A549 (cell line): Measurements from ENCODE around the gene ARL13B. TPM values are rescaled to one million over a fixed set of nuclear protein-coding genes. Genes with fewer than 3 reads are reported as not detected.

Experiments used
- ATAC-seq, 2 experiments: fragments of 200-7000 bp in 1 of 2; fragments of >200 bp in 1 of 2; cut with Nextera tagmentation in 1 of 2; cut with Tn5 transposase in 1 of 2; 3 replicates each; pipeline versions ENCODE4 v1.8.0 to v1.9.1; 2018 to 2020; ENCODE audit warnings: mild to moderate bottlenecking in 1 of 2, moderate library complexity in 1 of 2
- CTCF ChIA-PET: fragments of 300-600 bp; sonication (Branson Sonifier 250); formaldehyde crosslinking; extraction: SDS; loops from one replicate; lab custom pipeline; 2021; ENCODE audit warnings: antibody characterized with exemption, inconsistent platforms; lab: Yijun Ruan, JAX
- POLR2A ChIA-PET: fragments of 350-600 bp; formaldehyde crosslinking; extraction: SDS; loops from one replicate; lab custom pipeline; 2021; ENCODE audit warnings: antibody characterized with exemption, inconsistent platforms; lab: Yijun Ruan, JAX
- DNase-seq, 2 experiments: peaks; one replicate each; pipeline versions ENCODE4 v3.0.0 to v3.0.0-alpha.2; 2011 to 2016; ENCODE audit warnings: low read depth in 1 of 2, low spot score in 1 of 2
- FAIRE-seq: peaks from 2 replicates; lab custom pipeline; 2011; peaks lifted over from hg19 to GRCh38; lab: Jason Lieb, UNC
- H3K27ac ChIP-seq, 2 experiments: fragments of >200 bp; sonication (Bioruptor Twin); formaldehyde crosslinking; 3 replicates each; pipeline ENCODE4 v1.5.1; 2016 to 2017
- H3K4me1 ChIP-seq: fragments of >200 bp; sonication (Bioruptor Twin); formaldehyde crosslinking; 3 replicates; pipeline ENCODE4 v1.6.1; 2016
- H3K4me2 ChIP-seq: fragments of >200 bp; sonication (Bioruptor Twin); formaldehyde crosslinking; 3 replicates; pipeline ENCODE4 v1.6.1; 2016
- H3K4me3 ChIP-seq: fragments of >200 bp; sonication (Bioruptor Twin); formaldehyde crosslinking; 3 replicates; pipeline ENCODE4 v1.5.1; 2016
- H3K9me3 ChIP-seq: fragments of >200 bp; sonication (Bioruptor Twin); formaldehyde crosslinking; 3 replicates; pipeline ENCODE4 v1.6.1; 2016
- CBX2 ChIP-seq: fragments of 200-600 bp; sonication (generic); IDR thresholded peaks from 2 replicates; pipeline ENCODE4 v1.6.1; 2016; ENCODE audit warnings: low read depth, mild to moderate bottlenecking, borderline replicate concordance
- CEBPB ChIP-seq, 2 experiments: fragments of >200 bp in 1 of 2; sonication (Bioruptor Twin) in 1 of 2; formaldehyde crosslinking in 1 of 2; IDR thresholded peaks; 2 replicates each; pipeline ENCODE4 v1.6.1; 2012 to 2016
- CHD4 ChIP-seq: fragments of 200-600 bp; sonication (generic); IDR thresholded peaks from 2 replicates; pipeline ENCODE4 v1.6.1; 2016; ENCODE audit warnings: antibody characterized with exemption, mild to moderate bottlenecking, borderline replicate concordance
- EHMT2 ChIP-seq: fragments of 200-600 bp; sonication (generic); IDR thresholded peaks from 2 replicates; pipeline ENCODE4 v1.6.1; 2016; ENCODE audit warnings: antibody characterized with exemption, low read depth, mild to moderate bottlenecking, moderate library complexity
- ELK1 ChIP-seq: fragments of 150-350 bp; IDR thresholded peaks from 2 replicates; pipeline ENCODE4 v1.6.1; 2014; ENCODE audit warnings: low read depth, mild to moderate bottlenecking, low read length
- FOSL2 ChIP-seq, 2 experiments: fragments of 450-650 bp in 1 of 2; fragments of >200 bp in 1 of 2; sonication (Bioruptor Twin) in 1 of 2; formaldehyde crosslinking; IDR thresholded peaks; 2 replicates each; pipeline versions ENCODE4 v1.5.0 to v1.6.1; 2016 to 2020; ENCODE audit warnings: mild to moderate bottlenecking in 1 of 2, moderate library complexity in 1 of 2
- HEYL ChIP-seq: fragments of 250-450 bp; sonication (Bioruptor Pico); IDR thresholded peaks from 2 replicates; pipeline ENCODE4 v1.8.0; 2021; ENCODE audit warnings: mild to moderate bottlenecking, moderate library complexity
- KDM5A ChIP-seq: fragments of 200-600 bp; sonication (generic); IDR thresholded peaks from 2 replicates; pipeline ENCODE4 v1.6.1; 2016; ENCODE audit warnings: antibody characterized with exemption, mild to moderate bottlenecking
- MAZ ChIP-seq: fragments of 150-350 bp; IDR thresholded peaks from 2 replicates; pipeline ENCODE4 v1.6.1; 2014; ENCODE audit warnings: antibody characterized with exemption, low read depth, low read length, borderline replicate concordance
- PHF8 ChIP-seq: fragments of 200-600 bp; sonication (generic); IDR thresholded peaks from 2 replicates; pipeline ENCODE4 v1.6.1; 2016; ENCODE audit warnings: low read depth, mild to moderate bottlenecking, antibody characterized with exemption, moderate library complexity, borderline replicate concordance
- POLR2A ChIP-seq: IDR thresholded peaks from 2 replicates; pipeline ENCODE4 v1.6.1; 2012; ENCODE audit warnings: mild to moderate bottlenecking, low read length
- RCOR1 ChIP-seq: fragments of 150-350 bp; IDR thresholded peaks from 2 replicates; pipeline ENCODE4 v1.6.1; 2014; ENCODE audit warnings: antibody characterized with exemption, low read length, low read depth
- REST ChIP-seq: fragments of 200-600 bp; sonication (generic); IDR thresholded peaks from 2 replicates; pipeline ENCODE4 v1.6.1; 2016; ENCODE audit warnings: antibody characterized with exemption, mild to moderate bottlenecking, moderate library complexity
- ZC3H11A ChIP-seq: fragments of 450-650 bp; IDR thresholded peaks from 2 replicates; pipeline ENCODE4 v1.6.1; 2014; ENCODE audit warnings: antibody characterized with exemption, mild to moderate bottlenecking
- ZFP36 ChIP-seq: fragments of 450-650 bp; IDR thresholded peaks from 2 replicates; pipeline ENCODE4 v1.6.1; 2014; ENCODE audit warnings: borderline replicate concordance; ENCODE audit not compliant: partially characterized antibody
- WGBS: methylation state at CpG from one replicate; pipeline ENCODE4 v1.1.6; 2017; ENCODE audit errors: missing lambda C conversion rate; 5-methylcytosine and 5-hydroxymethylcytosine counted together
- polyA plus RNA-seq, 4 experiments: library from polyadenylated mRNA; depleted of rRNA in 3 of 4; stranded (reverse); fragments of >200 nt; fragmentation: RNase III in 1 of 4; extraction: RNeasy Plus Mini Kit Qiagen cat#74134 plus additional on column Dnase treatment in 1 of 4; gene quantifications; 2 replicates in 3 of 4; 3 replicates in 1 of 4; pipeline ENCODE4 v1.2.3, GENCODE V29; 2011 to 2017
- TF ChIP-seq, protein P1 (sequence below): fragments of 250-450 bp; sonication (Bioruptor Pico); IDR thresholded peaks from 2 replicates; pipeline ENCODE4 v1.5.0; 2020; ENCODE audit warnings: low read depth, mild to moderate bottlenecking, moderate library complexity
- TF ChIP-seq, protein P2 (sequence below): fragments of 250-450 bp; sonication (Bioruptor Pico); IDR thresholded peaks from 2 replicates; pipeline ENCODE4 v1.5.0; 2021; ENCODE audit warnings: mild to moderate bottlenecking, moderate library complexity, borderline replicate concordance
- TF ChIP-seq, protein P3 (sequence below): IDR thresholded peaks from 2 replicates; pipeline ENCODE4 v1.6.1; 2012
- TF ChIP-seq, protein P4 (sequence below): IDR thresholded peaks from 2 replicates; pipeline ENCODE4 v1.6.1; 2012

ARL13B gene
- polyA plus RNA-seq, 2 of the 4 experiments (the other 2 are of a cell fraction), result 13.3 to 28.6 TPM

DNA sequence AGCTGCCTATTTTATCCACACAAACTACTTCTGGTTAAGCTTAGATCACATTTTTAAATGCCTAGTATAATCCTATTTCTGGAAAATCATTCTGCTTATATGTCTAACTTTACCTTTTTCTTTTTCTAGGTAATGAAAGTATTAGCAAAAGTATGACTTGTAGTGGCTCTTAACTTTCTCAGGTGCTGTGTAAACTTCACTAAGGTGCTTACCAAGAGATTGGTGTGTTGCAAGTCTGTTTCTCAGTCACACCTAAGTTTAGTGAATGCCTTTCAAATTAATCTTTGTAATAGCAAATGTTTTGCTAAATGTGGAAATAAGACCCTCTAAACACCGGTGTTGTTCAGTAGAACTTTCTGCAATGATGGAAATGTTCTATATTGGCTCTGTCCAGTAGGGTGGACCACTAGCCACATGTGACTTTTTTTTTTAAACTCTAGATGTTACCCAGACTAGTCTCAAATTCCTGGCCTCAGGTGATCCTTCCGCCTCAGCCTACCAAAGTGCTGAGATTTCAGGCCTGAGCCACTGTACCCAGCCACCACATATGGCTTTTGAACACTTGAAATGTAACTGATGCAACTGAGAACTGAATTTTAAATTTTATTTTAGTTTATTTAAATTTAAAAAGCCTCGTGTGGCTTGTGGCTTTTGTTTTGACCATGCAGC, 22.0 kb downstream of the ARL13B start:
- Histone ChIP-seq H3K9me3 (no peaks in the 10 kb centered on the region), H3K4me2 (no peak overlapping the region), H3K27ac (no peak overlapping the region), H3K4me1 (no peaks in the 10 kb centered on the region), H3K4me3 (no peak overlapping the region)
- FAIRE-seq (no peak), DNase-seq (no peak)
- POLR2A ChIA-PET, result no interaction called here
- 80% methylated on average over 3 of the region's 3 CpGs for WGBS
- CTCF ChIA-PET, result interaction anchor here (1.1 to 4.6 kb wide), 3 partner anchors 11 to 66 kb away, joined by 3 to 28 read pairs (median 9); no protein-coding TSS in a partner anchor
- TF ChIP-seq PHF8 (no peak), ELK1 (no peak), CBX2 (no peak), EHMT2 (no peak), ZC3H11A (no peak), MAZ (no peak), RCOR1 (no peak), CEBPB (IDR thresholded peaks at IDR 0.05) (no peak), CHD4 (no peak), FOSL2 (IDR thresholded peaks at IDR 0.05) (no peak), FOSL2 (CRISPR knock-in tag; IDR thresholded peaks at IDR 0.05) (no peak), HEYL (CRISPR knock-in tag) (no peak), KDM5A (no peak), POLR2A (no peak), ZFP36 (no peak), REST (no peak)
- TF ChIP-seq, protein P1, sequence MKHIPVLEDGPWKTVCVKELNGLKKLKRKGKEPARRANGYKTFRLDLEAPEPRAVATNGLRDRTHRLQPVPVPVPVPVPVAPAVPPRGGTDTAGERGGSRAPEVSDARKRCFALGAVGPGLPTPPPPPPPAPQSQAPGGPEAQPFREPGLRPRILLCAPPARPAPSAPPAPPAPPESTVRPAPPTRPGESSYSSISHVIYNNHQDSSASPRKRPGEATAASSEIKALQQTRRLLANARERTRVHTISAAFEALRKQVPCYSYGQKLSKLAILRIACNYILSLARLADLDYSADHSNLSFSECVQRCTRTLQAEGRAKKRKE (CRISPR knock-in tag), result no peak
- TF ChIP-seq, protein P2, sequence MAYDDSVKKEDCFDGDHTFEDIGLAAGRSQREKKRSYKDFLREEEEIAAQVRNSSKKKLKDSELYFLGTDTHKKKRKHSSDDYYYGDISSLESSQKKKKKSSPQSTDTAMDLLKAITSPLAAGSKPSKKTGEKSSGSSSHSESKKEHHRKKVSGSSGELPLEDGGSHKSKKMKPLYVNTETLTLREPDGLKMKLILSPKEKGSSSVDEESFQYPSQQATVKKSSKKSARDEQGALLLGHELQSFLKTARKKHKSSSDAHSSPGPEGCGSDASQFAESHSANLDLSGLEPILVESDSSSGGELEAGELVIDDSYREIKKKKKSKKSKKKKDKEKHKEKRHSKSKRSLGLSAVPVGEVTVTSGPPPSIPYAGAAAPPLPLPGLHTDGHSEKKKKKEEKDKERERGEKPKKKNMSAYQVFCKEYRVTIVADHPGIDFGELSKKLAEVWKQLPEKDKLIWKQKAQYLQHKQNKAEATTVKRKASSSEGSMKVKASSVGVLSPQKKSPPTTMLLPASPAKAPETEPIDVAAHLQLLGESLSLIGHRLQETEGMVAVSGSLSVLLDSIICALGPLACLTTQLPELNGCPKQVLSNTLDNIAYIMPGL, result no peak
- TF ChIP-seq, protein P3, sequence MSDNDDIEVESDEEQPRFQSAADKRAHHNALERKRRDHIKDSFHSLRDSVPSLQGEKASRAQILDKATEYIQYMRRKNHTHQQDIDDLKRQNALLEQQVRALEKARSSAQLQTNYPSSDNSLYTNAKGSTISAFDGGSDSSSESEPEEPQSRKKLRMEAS, result no peak
- TF ChIP-seq, protein P4, sequence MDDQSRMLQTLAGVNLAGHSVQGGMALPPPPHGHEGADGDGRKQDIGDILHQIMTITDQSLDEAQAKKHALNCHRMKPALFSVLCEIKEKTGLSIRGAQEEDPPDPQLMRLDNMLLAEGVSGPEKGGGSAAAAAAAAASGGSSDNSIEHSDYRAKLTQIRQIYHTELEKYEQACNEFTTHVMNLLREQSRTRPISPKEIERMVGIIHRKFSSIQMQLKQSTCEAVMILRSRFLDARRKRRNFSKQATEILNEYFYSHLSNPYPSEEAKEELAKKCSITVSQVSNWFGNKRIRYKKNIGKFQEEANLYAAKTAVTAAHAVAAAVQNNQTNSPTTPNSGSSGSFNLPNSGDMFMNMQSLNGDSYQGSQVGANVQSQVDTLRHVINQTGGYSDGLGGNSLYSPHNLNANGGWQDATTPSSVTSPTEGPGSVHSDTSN, result no peak
- TF ChIP-seq, all 56 proteins: peak for 0
- no peak for ATAC-seq
